Fibroblast of the aortic adventitia (primary cell): Measurements from ENCODE around the gene NELL1. TPM values are rescaled to one million over a fixed set of nuclear protein-coding genes. Genes with fewer than 3 reads are reported as not detected.

Experiments
- DNase-seq: peaks from one replicate; pipeline ENCODE4 v3.0.0-alpha.2; 2010; ENCODE audit warnings: low read depth
- H3K4me3 ChIP-seq: 2 replicates; pipeline ENCODE4 v1.5.1; 2011; ENCODE audit warnings: low read depth, mild to moderate bottlenecking, control low read depth, low read length, moderate library complexity
- total RNA-seq: library from RNA; depleted of rRNA; stranded (reverse); fragments of >200 nt; gene quantifications from 2 replicates; pipeline ENCODE4 v1.2.3, GENCODE V29; 2012; ENCODE audit warnings: low replicate concordance
- TF ChIP-seq, protein P1 (sequence below): IDR thresholded peaks from 2 replicates; pipeline ENCODE4 v1.5.1; 2011; ENCODE audit warnings: mild to moderate bottlenecking, low read length, control low read depth, inconsistent platforms; ENCODE audit not compliant: insufficient read depth

The NELL1 gene
- total RNA-seq, 1 donor: not detected

DNA sequence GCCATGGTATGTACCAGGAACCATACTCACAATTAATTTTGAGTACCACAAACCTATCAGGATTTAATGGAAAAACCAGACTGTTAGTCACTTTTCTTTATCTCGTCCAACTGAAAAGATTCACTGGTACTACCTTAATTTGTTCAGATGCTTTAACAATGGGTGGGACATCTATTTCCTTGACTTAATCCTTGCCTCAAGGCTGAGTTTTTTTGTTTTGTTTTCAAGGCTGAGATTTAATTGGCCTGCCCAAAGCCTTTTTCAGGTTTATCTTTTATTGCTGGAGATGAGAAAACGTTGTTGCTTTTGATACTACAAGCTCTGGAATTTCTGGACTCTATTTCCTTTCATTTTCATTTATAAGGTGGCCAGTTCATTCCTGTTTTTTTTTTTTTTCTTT, 50.4 kb downstream of the NELL1 start:
- H3K4me3 ChIP-seq: no peak overlapping the region
- TF ChIP-seq, protein P1, sequence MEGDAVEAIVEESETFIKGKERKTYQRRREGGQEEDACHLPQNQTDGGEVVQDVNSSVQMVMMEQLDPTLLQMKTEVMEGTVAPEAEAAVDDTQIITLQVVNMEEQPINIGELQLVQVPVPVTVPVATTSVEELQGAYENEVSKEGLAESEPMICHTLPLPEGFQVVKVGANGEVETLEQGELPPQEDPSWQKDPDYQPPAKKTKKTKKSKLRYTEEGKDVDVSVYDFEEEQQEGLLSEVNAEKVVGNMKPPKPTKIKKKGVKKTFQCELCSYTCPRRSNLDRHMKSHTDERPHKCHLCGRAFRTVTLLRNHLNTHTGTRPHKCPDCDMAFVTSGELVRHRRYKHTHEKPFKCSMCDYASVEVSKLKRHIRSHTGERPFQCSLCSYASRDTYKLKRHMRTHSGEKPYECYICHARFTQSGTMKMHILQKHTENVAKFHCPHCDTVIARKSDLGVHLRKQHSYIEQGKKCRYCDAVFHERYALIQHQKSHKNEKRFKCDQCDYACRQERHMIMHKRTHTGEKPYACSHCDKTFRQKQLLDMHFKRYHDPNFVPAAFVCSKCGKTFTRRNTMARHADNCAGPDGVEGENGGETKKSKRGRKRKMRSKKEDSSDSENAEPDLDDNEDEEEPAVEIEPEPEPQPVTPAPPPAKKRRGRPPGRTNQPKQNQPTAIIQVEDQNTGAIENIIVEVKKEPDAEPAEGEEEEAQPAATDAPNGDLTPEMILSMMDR: no peak
- no peak for DNase-seq

- no peak for DNase-seq
- no peak overlapping the region for H3K4me3 ChIP-seq
- TF ChIP-seq, protein P1: no peak
Observed at GRCh38 chr11:20723366-20723765, 54.0 kb downstream of the NELL1 start.

DNA sequence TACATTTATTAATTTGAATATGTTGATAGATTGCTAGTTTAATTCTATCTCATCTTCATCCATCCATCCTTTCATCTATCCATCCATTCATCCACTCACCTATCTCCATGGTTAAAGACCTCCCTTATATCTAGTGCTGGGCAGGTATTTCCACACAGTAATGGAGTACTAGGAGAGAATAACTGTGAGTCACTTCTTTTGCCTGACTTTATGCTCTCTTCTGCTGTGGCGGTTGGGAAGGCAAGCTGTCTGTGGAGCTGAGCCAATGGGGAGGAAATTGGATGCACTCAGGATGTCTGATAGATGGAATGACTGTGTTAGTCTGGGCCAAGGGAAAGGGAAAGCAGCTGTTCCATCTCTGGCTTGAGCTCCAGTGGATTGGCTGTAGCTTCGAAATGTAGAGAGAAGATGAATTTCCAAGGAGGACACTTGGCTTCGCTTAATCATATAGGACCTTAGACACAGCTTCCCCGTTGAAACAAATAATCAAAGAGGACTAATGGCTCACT, 60.3 kb downstream of the NELL1 start:
- TF ChIP-seq, protein P1: no peak
- no peak for DNase-seq
- H3K4me3 ChIP-seq: no peak overlapping the region

DNA sequence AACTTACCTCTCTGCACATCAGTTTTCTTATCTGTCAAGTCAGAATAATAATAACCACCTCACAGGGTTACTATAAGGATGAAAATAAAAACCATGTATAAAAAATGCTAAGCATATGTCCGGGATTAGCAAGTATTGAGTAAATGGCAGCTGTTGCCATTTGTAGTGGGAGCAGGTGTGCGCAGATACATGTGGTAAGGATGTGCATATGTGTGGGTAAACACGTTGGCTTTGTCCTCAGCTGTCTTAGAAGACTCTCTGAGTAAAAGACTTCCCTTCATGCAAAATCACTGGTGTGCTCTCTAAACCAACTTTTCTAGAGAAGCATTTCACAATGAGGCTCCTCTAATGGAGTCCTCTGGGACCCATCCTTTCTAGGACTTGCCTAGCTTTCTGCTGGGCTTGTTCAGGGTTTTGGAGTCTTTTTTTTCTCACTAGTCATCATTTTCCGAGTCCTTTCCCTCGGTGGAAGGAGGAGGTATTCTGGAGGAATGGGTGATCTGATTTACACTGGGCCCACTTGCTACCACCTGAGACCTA, 62.4 kb downstream of the NELL1 start:
- DNase-seq: no peak
- TF ChIP-seq, protein P1: no peak
- no peak overlapping the region for H3K4me3 ChIP-seq

DNA sequence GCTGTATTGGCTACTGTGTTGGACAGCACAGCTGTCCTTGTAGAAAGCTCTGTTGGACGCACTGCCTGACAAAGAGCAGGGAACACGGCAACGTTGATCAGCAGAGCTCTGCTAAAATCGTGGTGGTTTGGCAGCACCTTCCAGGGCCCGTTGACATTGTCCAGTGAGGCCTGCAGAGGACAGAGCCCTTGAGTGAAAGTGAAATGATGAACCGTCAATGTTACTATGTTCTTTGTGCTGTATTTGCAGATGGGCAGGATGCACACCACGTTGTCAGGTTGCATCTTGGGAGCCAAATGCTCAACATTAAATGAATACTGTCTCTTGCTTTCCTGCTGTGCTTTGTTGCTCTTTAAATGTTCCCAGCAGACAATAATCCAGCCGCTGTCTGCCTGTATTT, 69.7 kb downstream of the NELL1 start:
- TF ChIP-seq, protein P1: no peak
- no peak overlapping the region for H3K4me3 ChIP-seq
- no peak for DNase-seq

DNA sequence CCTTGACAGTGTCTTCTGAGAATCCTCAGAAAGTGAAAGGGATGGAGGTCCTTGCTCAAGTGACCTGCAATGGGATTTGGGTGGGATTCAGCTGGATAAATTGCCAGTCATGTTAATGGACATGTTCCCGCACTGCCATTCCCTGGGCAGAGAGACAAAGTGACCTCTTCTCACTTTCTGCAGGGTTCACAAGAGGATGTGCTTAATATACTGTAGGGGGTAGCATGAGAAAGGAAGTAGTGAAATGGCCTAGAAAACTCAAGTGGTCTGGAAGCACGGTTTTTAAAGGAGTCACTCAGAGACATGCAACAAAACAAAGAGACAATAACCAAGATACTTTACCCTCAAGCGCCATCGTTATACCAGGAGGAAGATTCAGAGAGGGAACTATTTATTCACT, 70.2 kb downstream of the NELL1 start:
- TF ChIP-seq, protein P1: no peak
- no peak overlapping the region for H3K4me3 ChIP-seq
- DNase-seq: no peak

DNA sequence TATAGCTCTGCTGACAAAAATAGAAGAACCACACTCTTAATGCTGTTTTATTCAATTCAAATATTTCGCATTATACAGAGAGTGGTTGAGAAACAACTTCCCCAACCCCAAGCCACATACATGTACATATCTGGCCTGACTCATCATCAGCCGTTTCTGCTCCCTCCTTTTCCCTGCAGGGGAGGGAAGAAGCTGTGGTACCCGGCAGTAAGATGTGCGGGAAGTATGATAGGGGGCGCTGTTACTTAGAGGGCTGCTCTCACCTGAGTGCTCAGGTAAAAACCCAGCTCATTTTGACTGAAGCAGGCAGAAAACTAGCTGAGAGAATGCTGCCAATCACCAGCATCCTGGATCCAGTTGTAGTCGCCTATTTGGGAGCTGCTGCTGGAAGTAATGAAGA, 85.5 kb downstream of the NELL1 start:
- no peak for DNase-seq
- TF ChIP-seq, protein P1: no peak
- H3K4me3 ChIP-seq: no peak overlapping the region
